H1 (cell line): ENCODE data around the gene GALNT2. TPM values are rescaled to one million over a fixed set of nuclear protein-coding genes. Genes with fewer than 3 reads are reported as not detected.

Experiments
- CTCF ChIA-PET: fragments of 300-600 bp; sonication (Branson Sonifier 250); formaldehyde crosslinking; loops from one replicate; lab custom pipeline; 2021; ENCODE audit not compliant: partially characterized antibody; lab: Charles Lee
- POLR2A ChIA-PET: fragments of 300-600 bp; sonication (Branson Sonifier 250); formaldehyde crosslinking; loops from one replicate; lab custom pipeline; 2021; ENCODE audit warnings: inconsistent platforms; ENCODE audit not compliant: partially characterized antibody; lab: Charles Lee
- DNase-seq, 2 experiments: peaks; one replicate each; pipeline versions ENCODE4 v3.0.0 to v3.0.0-alpha.2; 2010 to 2022; ENCODE audit warnings: low spot score in 2 of 2, low read depth in 1 of 2, mixed read lengths in 1 of 2
- FAIRE-seq: peaks from 2 replicates; lab custom pipeline; 2011; peaks lifted over from hg19 to GRCh38; lab: Jason Lieb, UNC
- H2AFZ ChIP-seq: 2 replicates; pipeline ENCODE4 v1.8.1; 2012; ENCODE audit warnings: low read length, inconsistent platforms
- H2AK5ac ChIP-seq: 2 replicates; pipeline ENCODE4 v1.6.1; 2013; ENCODE audit warnings: low read depth, low read length
- H2BK120ac ChIP-seq: replicated peaks from 2 replicates; pipeline ENCODE3; 2013; ENCODE audit warnings: low read depth, low read length, inconsistent platforms
- H2BK12ac ChIP-seq: 2 replicates; pipeline ENCODE4 v1.6.1; 2013; ENCODE audit warnings: low read depth, low read length
- H2BK15ac ChIP-seq: 2 replicates; pipeline ENCODE4 v1.6.1; 2013; ENCODE audit warnings: low read length
- H2BK20ac ChIP-seq: 2 replicates; pipeline ENCODE4 v1.6.1; 2013; ENCODE audit warnings: low read length
- H2BK5ac ChIP-seq: 2 replicates; pipeline ENCODE4 v1.6.1; 2013; ENCODE audit warnings: low read depth, low read length
- H3K14ac ChIP-seq: 2 replicates; pipeline ENCODE4 v1.6.1; 2013; ENCODE audit warnings: inconsistent platforms; ENCODE audit not compliant: insufficient read length
- H3K18ac ChIP-seq: 2 replicates; pipeline ENCODE4 v1.6.1; 2013; ENCODE audit warnings: low read length; ENCODE audit errors: extremely low read depth
- H3K23ac ChIP-seq: 2 replicates; pipeline ENCODE4 v1.6.1; 2013; ENCODE audit warnings: inconsistent platforms; ENCODE audit not compliant: insufficient read length
- H3K23me2 ChIP-seq: 2 replicates; pipeline ENCODE4 v1.6.1; 2013; ENCODE audit warnings: low read depth, low read length
- H3K27ac ChIP-seq: 2 replicates; pipeline ENCODE4 v1.6.1; 2011; ENCODE audit warnings: low read depth, low read length, inconsistent platforms
- H3K27me3 ChIP-seq, 4 experiments: replicated peaks in 1 of 4; 1 replicate in 1 of 4; 2 replicates in 3 of 4; pipeline versions ENCODE4 v1.6.1 to v1.8.1; 2011 to 2013; ENCODE audit warnings: low read length in 3 of 4, mild to moderate bottlenecking in 3 of 4, inconsistent platforms in 2 of 4, mixed read lengths in 2 of 4, moderate library complexity in 1 of 4; ENCODE audit not compliant: control insufficient read depth in 3 of 4, insufficient read depth in 3 of 4; ENCODE audit errors: extremely low read depth in 1 of 4
- H3K36me3 ChIP-seq, 4 experiments: 2 replicates each; pipeline versions ENCODE4 v1.6.1 to v1.8.1; 2011 to 2013; ENCODE audit warnings: mild to moderate bottlenecking in 4 of 4, low read length in 3 of 4, moderate library complexity in 2 of 4, control low read depth in 1 of 4, inconsistent platforms in 1 of 4; ENCODE audit not compliant: insufficient read depth in 4 of 4, control insufficient read depth in 2 of 4
- H3K4ac ChIP-seq: replicated peaks from 2 replicates; pipeline ENCODE3; 2013; ENCODE audit warnings: low read length, low read depth, mixed read lengths, inconsistent platforms; ENCODE audit not compliant: insufficient read length
- H3K4me1 ChIP-seq, 4 experiments: replicated peaks in 1 of 4; 1 replicate in 1 of 4; 2 replicates in 3 of 4; pipeline versions ENCODE4 v1.6.1 to v1.8.1; 2011 to 2013; ENCODE audit warnings: low read length in 3 of 4, inconsistent platforms in 2 of 4, mixed read lengths in 1 of 4; ENCODE audit not compliant: insufficient read depth in 4 of 4, control insufficient read depth in 3 of 4
- H3K4me2 ChIP-seq, 2 experiments: 2 replicates each; pipeline versions ENCODE4 v1.6.1 to v1.8.1; 2011 to 2013; ENCODE audit warnings: low read depth in 2 of 2, low read length in 2 of 2, control low read depth in 1 of 2, inconsistent platforms in 1 of 2, mild to moderate bottlenecking in 1 of 2; ENCODE audit not compliant: insufficient read depth in 1 of 2
- H3K4me3 ChIP-seq, 4 experiments: fragments of 200-600, 300-600 bp in 1 of 4; sonication (generic), shearing (Covaris generic), sonication (Bioruptor Twin) in 1 of 4; 2 replicates each; pipeline versions ENCODE4 v1.5.1 to v1.8.1; 2011 to 2016; ENCODE audit warnings: low read length in 4 of 4, low read depth in 3 of 4, control low read depth in 2 of 4, inconsistent platforms in 2 of 4, mild to moderate bottlenecking in 2 of 4, mixed read lengths in 1 of 4, moderate library complexity in 1 of 4; ENCODE audit not compliant: insufficient read depth in 2 of 4; ENCODE audit errors: extremely low read depth in 1 of 4
- H3K56ac ChIP-seq: replicated peaks from 2 replicates; pipeline ENCODE3; 2013; ENCODE audit warnings: low read depth, mild to moderate bottlenecking, mixed read lengths, low read length, inconsistent platforms; ENCODE audit not compliant: insufficient read length
- H3K79me1 ChIP-seq: 2 replicates; pipeline ENCODE4 v1.6.1; 2013; ENCODE audit warnings: low read depth, low read length, control low read depth
- H3K79me2 ChIP-seq, 2 experiments: 2 replicates each; pipeline versions ENCODE4 v1.6.1 to v1.8.1; 2012 to 2013; ENCODE audit warnings: low read length in 2 of 2, mild to moderate bottlenecking in 2 of 2, inconsistent platforms in 1 of 2; ENCODE audit not compliant: insufficient read depth in 2 of 2, control insufficient read depth in 1 of 2
- H3K9ac ChIP-seq, 4 experiments: replicated peaks in 1 of 4; 1 replicate in 1 of 4; 2 replicates in 3 of 4; pipeline versions ENCODE4 v1.6.1 to v1.8.1; 2011 to 2013; ENCODE audit warnings: low read depth in 3 of 4, low read length in 3 of 4, control low read depth in 2 of 4, mild to moderate bottlenecking in 2 of 4, moderate library complexity in 2 of 4, inconsistent platforms in 1 of 4; ENCODE audit errors: extremely low read depth in 1 of 4
- H3K9me3 ChIP-seq, 2 experiments: 2 replicates each; pipeline versions ENCODE4 v1.6.1 to v1.8.1; 2012 to 2013; ENCODE audit warnings: mild to moderate bottlenecking in 2 of 2, moderate library complexity in 2 of 2, control low read depth in 1 of 2, inconsistent platforms in 1 of 2, low read depth in 1 of 2, low read length in 1 of 2, mixed read lengths in 1 of 2; ENCODE audit not compliant: insufficient read depth in 2 of 2
- H4K20me1 ChIP-seq, 2 experiments: replicated peaks in 1 of 2; 2 replicates each; pipeline versions ENCODE3 to v1.8.1; 2011 to 2013; ENCODE audit warnings: inconsistent platforms in 2 of 2, low read length in 2 of 2, mild to moderate bottlenecking in 1 of 2; ENCODE audit not compliant: insufficient read depth in 2 of 2, control insufficient read depth in 1 of 2
- H4K5ac ChIP-seq: 2 replicates; pipeline ENCODE4 v1.6.1; 2013; ENCODE audit warnings: low read length, low read depth, mixed read lengths, inconsistent platforms; ENCODE audit not compliant: insufficient read length
- H4K8ac ChIP-seq: 2 replicates; pipeline ENCODE4 v1.8.0; 2013; ENCODE audit warnings: mild to moderate bottlenecking, moderate library complexity, low read length, inconsistent platforms; ENCODE audit not compliant: insufficient read depth; ENCODE audit errors: extremely low read depth
- H4K91ac ChIP-seq: replicated peaks from 2 replicates; pipeline ENCODE3; 2013; ENCODE audit warnings: low read length, mixed read lengths, inconsistent platforms; ENCODE audit not compliant: insufficient read length
- ASH2L ChIP-seq: fragments of 200-600, 300-600 bp; sonication (generic); IDR thresholded peaks from one replicate; pipeline ENCODE4 v1.7.1; 2017; ENCODE audit warnings: low read length
- BCL11A ChIP-seq, 2 experiments: IDR thresholded peaks; one replicate each; pipeline ENCODE4 v1.6.1; 2011; ENCODE audit warnings: low read depth in 2 of 2, low read length in 2 of 2, mild to moderate bottlenecking in 2 of 2
- GABPA ChIP-seq: IDR thresholded peaks from 2 replicates; pipeline ENCODE4 v1.6.1; 2011; ENCODE audit warnings: mild to moderate bottlenecking, low read length, moderate library complexity, borderline replicate concordance; ENCODE audit not compliant: insufficient read depth
- GTF2F1 ChIP-seq: IDR thresholded peaks from 2 replicates; pipeline ENCODE4 v1.6.1; 2012; ENCODE audit warnings: low read depth, low read length, improper control_type of control experiment, borderline replicate concordance
- KDM1A ChIP-seq: fragments of 200-600, 300-600 bp; sonication (generic); IDR thresholded peaks from 2 replicates; pipeline ENCODE4 v1.7.1; 2016; ENCODE audit warnings: mild to moderate bottlenecking, low read length, borderline replicate concordance
- SIRT6 ChIP-seq: IDR thresholded peaks from one replicate; pipeline ENCODE4 v1.7.1; 2012; ENCODE audit warnings: low read length, inconsistent platforms
- SP4 ChIP-seq: IDR thresholded peaks from 2 replicates; pipeline ENCODE4 v1.6.1; 2012; ENCODE audit warnings: low read length, inconsistent platforms
- SRF ChIP-seq: IDR thresholded peaks from 2 replicates; pipeline ENCODE4 v1.6.1; 2011; ENCODE audit warnings: mild to moderate bottlenecking, low read depth, low read length, moderate library complexity
- WGBS, 2 experiments: shearing (Covaris generic) in 1 of 2; methylation state at CpG; one replicate each; pipeline versions ENCODE4 v1.1.6 to v1.1.7; 2013 to 2015; ENCODE audit warnings: low lambda C conversion rate in 2 of 2, mixed read lengths in 2 of 2, inconsistent platforms in 1 of 2, low coverage in 1 of 2, missing lambda C conversion rate in 1 of 2; ENCODE audit not compliant: insufficient replicate concordance in 2 of 2, insufficient coverage in 1 of 2, insufficient read length in 1 of 2; ENCODE audit errors: extremely low coverage in 1 of 2, missing lambda C conversion rate in 1 of 2; 5-methylcytosine and 5-hydroxymethylcytosine counted together
- polyA plus RNA-seq, 7 experiments: library from polyadenylated mRNA; depleted of rRNA in 3 of 7; stranded (reverse) in 5 of 7; unstranded in 2 of 7; fragments of >200 nt in 5 of 7; fragments of 200-250 nt in 2 of 7; gene quantifications; 1 replicate in 5 of 7; 2 replicates in 1 of 7; 4 replicates in 1 of 7; pipeline versions ENCODE4 v1.2.1 to v1.2.3, GENCODE V29; 2011 to 2013; ENCODE audit warnings: missing spikeins in 2 of 7, mixed read lengths in 2 of 7
- total RNA-seq: library from RNA; stranded (reverse); fragmentation: NEBNext Ultra II Directional; extraction: Animal tissue kit (Norgen Biotek cat#: 25700); gene quantifications from 2 replicates; pipeline ENCODE4 v1.2.1, GENCODE V29; 2021
- TF ChIP-seq, protein P1 (sequence below): IDR thresholded peaks from 2 replicates; pipeline ENCODE4 v1.6.1; 2012; ENCODE audit warnings: inconsistent platforms

GALNT2 gene
- total and polyA plus RNA-seq, 2 of the 8 experiments (the other 6 are each of a cell fraction or from before 2014, with no cell fraction given): 34.5 to 75.3 TPM

DNA sequence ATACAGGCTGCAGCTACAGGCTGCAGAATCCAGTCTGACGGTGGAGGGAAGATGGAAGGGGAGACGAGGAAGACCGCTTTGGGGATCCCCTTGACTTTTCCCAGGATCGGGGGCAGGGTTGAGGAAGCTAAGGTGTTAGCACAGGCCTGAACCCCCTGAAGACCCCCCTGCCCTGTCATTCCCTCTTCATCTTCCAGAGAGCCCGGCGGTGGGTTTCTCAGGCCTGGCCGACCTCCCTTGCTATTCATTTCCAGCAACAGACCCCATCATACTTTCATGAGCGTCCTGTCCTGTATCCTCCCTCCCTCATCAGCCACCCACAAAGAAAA is 247.1 kb downstream of the GALNT2 start:
- Histone ChIP-seq H4K91ac (no peak overlapping the region), H2AK5ac (no peak overlapping the region), H3K14ac (no peak overlapping the region), H3K4me1 (peaks cover 0 to 2% (median 0%) of the 10 kb centered on the region in 4 experiments; a peak in 1 of 7 replicates), H3K79me1 (no peaks in the 10 kb centered on the region), H3K4ac (no peak overlapping the region), H3K79me2 (no peaks in the 10 kb centered on the region), H4K20me1 (no peaks in the 10 kb centered on the region), H3K23me2 (no peaks in the 10 kb centered on the region), H4K8ac (no peak overlapping the region), H3K27me3 (no peaks in the 10 kb centered on the region), H2BK5ac (no peak overlapping the region), H3K56ac (no peak overlapping the region), H3K4me3 (no peak overlapping the region), H3K27ac (no peak overlapping the region), H4K5ac (no peak overlapping the region), H3K9me3 (no peaks in the 10 kb centered on the region), H3K9ac (no peak overlapping the region), H2BK12ac (no peak overlapping the region), H3K23ac (no peak overlapping the region), H2AFZ (no peak overlapping the region), H3K36me3 (no peaks in the 10 kb centered on the region), H2BK15ac (no peak overlapping the region), H2BK20ac (no peak overlapping the region), H3K4me2 (no peak overlapping the region), H2BK120ac (no peak overlapping the region), H3K18ac (no peak overlapping the region)
- POLR2A ChIA-PET: no interaction called here
- FAIRE-seq: no peak
- WGBS, 2 experiments: 95% methylated on average over 8 of the region's 8 CpGs; no CpG with 5 or more reads in 1 of the 2 experiments
- TF ChIP-seq SIRT6: no peak
- no peak for TF ChIP-seq KDM1A
- TF ChIP-seq GTF2F1: no peak
- TF ChIP-seq ASH2L: no peak
- TF ChIP-seq, protein P1, sequence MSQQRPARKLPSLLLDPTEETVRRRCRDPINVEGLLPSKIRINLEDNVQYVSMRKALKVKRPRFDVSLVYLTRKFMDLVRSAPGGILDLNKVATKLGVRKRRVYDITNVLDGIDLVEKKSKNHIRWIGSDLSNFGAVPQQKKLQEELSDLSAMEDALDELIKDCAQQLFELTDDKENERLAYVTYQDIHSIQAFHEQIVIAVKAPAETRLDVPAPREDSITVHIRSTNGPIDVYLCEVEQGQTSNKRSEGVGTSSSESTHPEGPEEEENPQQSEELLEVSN: no peak
- no peak for TF ChIP-seq SP4
- TF ChIP-seq GABPA: no peak
- no peak for TF ChIP-seq BCL11A (IDR thresholded peaks at IDR 0.05; ENCODE audit: low read depth in 2 of 2, low read length in 2 of 2)
- no peak for TF ChIP-seq SRF
- DNase-seq: no peak
- CTCF ChIA-PET: interaction anchor here (0.7 to 1.3 kb wide), 4 partner anchors 116 to 384 kb away, joined by 3 to 6 read pairs (median 3); no protein-coding TSS in a partner anchor
